SU-DHL-6 (cell line): ENCODE data around the gene HPD.

Source experiments
- EZH2phosphoT487 ChIP-seq: fragments of 200-600 bp; sonication (generic), shearing (Covaris generic); conservative IDR thresholded peaks from 2 replicates; pipeline ENCODE4 v1.6.1; 2018; ENCODE audit warnings: mild to moderate bottlenecking, antibody characterized with exemption, low read length, moderate library complexity, mixed read lengths
- TF ChIP-seq, protein P1 (sequence below): fragments of 200-600 bp; sonication (generic); IDR thresholded peaks from one replicate; pipeline ENCODE4 v1.5.1; 2017; ENCODE audit warnings: antibody characterized with exemption, mild to moderate bottlenecking, low read length, moderate library complexity; ENCODE audit not compliant: insufficient read depth, poor library complexity, severe bottlenecking

DNA sequence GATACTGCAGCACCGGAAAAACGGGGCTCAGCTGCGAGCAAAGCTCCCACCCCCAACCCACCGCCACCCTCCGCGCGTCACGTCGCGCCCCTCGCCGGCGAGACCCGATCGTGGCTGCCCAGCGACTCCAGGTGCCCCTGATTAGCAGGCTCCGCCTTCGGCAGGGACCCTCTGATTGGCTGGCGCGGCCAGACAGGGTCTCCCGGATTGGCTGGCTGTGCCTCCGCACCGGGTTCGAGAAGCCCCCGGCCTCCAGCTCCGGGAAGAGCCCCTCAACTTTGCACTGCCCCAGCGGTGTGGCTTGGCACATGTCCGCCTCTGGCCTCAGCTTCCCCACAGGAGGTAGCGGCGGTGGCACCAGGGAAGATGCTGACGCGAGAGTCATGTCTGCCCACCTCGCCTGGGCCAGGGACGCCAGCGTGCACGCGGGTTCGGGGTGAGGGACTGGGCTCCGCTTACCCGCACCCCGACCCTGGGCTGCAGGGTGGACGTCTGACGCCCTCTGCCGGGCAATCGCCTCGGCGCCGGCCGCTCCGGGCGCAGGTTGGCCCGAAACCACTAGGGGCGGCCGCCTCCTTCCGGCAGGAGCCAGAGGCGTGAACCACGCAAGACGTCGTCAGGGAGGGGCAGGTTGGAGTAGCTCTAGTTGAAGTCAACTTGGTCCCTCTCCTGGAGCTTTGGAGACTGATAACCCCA, 64.7 kb downstream of the HPD start:
- TF ChIP-seq, protein P1, sequence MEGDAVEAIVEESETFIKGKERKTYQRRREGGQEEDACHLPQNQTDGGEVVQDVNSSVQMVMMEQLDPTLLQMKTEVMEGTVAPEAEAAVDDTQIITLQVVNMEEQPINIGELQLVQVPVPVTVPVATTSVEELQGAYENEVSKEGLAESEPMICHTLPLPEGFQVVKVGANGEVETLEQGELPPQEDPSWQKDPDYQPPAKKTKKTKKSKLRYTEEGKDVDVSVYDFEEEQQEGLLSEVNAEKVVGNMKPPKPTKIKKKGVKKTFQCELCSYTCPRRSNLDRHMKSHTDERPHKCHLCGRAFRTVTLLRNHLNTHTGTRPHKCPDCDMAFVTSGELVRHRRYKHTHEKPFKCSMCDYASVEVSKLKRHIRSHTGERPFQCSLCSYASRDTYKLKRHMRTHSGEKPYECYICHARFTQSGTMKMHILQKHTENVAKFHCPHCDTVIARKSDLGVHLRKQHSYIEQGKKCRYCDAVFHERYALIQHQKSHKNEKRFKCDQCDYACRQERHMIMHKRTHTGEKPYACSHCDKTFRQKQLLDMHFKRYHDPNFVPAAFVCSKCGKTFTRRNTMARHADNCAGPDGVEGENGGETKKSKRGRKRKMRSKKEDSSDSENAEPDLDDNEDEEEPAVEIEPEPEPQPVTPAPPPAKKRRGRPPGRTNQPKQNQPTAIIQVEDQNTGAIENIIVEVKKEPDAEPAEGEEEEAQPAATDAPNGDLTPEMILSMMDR: peak; percentile 97
- TF ChIP-seq EZH2phosphoT487: no peak
